Kasumi-1 (cell line): Measurements from ENCODE around the gene NPRL2.
A peak's percentile ranks its signal among the peaks of the same experiment; 100 is the strongest.

Experiments used
- DNase-seq, 2 experiments: peaks; one replicate each; lab custom pipeline; 2025; lab: John Stamatoyannopoulos, UW

Gene NPRL2

GRCh38 chr3:50350213-50350526, 405 bp downstream of the NPRL2 start:
- DNase-seq = no peak

GRCh38 chr3:50347187-50347813, 3.3 kb downstream of the NPRL2 start:
- peak; percentile 49 to 55 for DNase-seq

- no peak for DNase-seq
Observed at GRCh38 chr3:50345586-50346234, 4.9 kb downstream of the NPRL2 start, which contains the start of gene ZMYND10. Gene ZMYND10 (minus strand): TSS chr3:50345732. CDS start chr3:50345579, 153 bp downstream.

- no peak for DNase-seq
Observed at GRCh38 chr3:50345008-50345407, 5.6 kb downstream of the NPRL2 start.

GRCh38 chr3:50342813-50343633, 7.6 kb downstream of the NPRL2 start:
- DNase-seq = peak in 1 of 2 experiments; percentile 14

- no peak for DNase-seq
Observed at GRCh38 chr3:50341996-50342650, 8.5 kb downstream of the NPRL2 start.

- no peak for DNase-seq
Observed at GRCh38 chr3:50341537-50341936, 9.0 kb downstream of the NPRL2 start.

GRCh38 chr3:50340448-50341329, 9.9 kb downstream of the NPRL2 start, which contains the start of gene RASSF1:
Gene RASSF1 (minus strand): TSS chr3:50340836. CDS start chr3:50340805, 31 bp downstream.
- peak; percentile 64 to 93 for DNase-seq

GRCh38 chr3:50340147-50340447, 10.5 kb downstream of the NPRL2 start:
- DNase-seq = no peak

- DNase-seq = no peak
Observed at GRCh38 chr3:50339485-50340146, 11.0 kb downstream of the NPRL2 start.

GRCh38 chr3:50338965-50339364, 11.6 kb downstream of the NPRL2 start:
- DNase-seq = peak; percentile 53 to 67

- DNase-seq = peak; percentile 98 to 99
Observed at GRCh38 chr3:50337175-50337861, 13.3 kb downstream of the NPRL2 start.

- no peak for DNase-seq
Observed at GRCh38 chr3:50336452-50337174, 14.0 kb downstream of the NPRL2 start.

- no peak for DNase-seq
Observed at GRCh38 chr3:50334339-50335075, 16.1 kb downstream of the NPRL2 start.

GRCh38 chr3:50333744-50334328, 16.7 kb downstream of the NPRL2 start:
- no peak for DNase-seq

- no peak for DNase-seq
Observed at GRCh38 chr3:50331364-50331907, 19.1 kb downstream of the NPRL2 start.

- DNase-seq = no peak
Observed at GRCh38 chr3:50330330-50330729, 20.2 kb downstream of the NPRL2 start.
